GM19238 (cell line): ENCODE measurements around the gene LCN10.
"Not testable (repeated sequence)": the region's sequence is repeated elsewhere in the genome, so short reads cannot be mapped to it uniquely, and the experiment has no call there.

Experiments
- DNase-seq: peaks from one replicate; pipeline ENCODE4 v3.0.0; 2011; ENCODE audit warnings: low spot score; ENCODE audit not compliant: insufficient read length

The LCN10 gene

DNA sequence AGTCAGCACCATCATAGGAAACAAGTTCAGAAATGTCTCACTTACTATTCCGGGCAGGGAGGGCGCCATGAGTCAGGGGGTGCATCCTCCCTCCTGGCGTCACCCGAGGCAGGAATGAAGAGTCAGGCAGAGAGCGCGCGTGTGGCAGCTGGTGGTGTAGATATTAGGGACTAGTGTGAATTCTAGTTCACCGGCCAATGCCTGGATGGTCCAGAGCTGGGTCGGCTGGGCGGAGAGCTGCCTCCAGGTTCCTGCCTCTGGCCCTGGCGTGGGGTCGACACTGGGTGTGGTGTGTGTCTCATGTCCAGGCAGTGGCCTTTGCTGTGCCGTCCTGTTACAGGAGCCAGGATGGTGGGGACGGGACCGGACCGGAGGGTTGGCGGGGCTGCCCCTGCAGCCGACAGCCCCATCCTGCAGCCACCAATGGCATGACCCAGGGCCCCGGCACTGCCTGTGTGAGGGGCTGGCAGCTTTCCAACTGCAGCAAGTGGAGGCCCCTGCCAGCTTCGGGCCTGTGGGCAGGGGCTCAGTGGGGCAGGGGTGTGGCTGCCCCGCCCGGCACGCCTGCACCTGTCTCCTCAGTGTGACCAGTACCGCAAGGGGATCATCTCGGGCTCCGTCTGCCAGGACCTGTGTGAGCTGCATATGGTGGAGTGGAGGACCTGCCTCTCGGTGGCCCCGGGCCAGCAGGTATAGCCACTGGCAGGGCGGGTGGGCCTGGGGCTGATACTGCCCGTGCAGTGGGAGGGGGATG lies 21.2 kb downstream of the LCN10 start:
- no peak for DNase-seq

GRCh38 chr9:136720898-136721338 lies 21.8 kb downstream of the LCN10 start:
- DNase-seq = no peak

DNA sequence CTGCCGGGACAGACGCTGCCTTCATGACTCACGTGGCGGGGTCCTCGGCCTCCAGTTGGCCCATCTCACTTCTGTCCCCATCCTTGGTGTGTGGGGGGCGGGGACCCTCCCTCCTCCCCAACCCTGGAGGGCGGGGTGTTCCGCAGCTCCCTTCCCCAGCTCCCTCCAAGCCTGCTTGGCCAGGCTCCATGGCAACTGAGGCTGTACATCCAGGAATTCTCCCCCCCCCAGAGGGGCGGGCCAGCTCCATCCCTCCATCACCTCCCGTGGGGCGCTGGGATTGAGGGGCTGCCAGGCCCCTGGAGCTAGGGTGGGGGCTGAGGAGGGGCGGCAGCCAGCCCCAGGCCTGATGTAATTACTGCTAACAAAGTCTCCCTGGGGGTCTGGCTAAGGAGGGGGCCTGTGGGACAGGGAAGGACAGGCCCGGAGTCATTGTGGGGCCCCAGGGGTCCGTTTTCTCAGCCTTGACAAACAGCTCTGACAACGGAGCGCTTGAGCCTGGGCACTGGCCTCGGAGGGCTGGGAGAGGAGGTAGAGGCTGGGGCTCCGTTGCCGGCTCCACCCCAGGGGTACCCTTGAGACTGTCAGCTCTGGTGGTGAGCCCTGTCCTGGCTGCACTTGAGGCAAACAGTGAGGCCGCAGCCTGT lies 22.4 kb downstream of the LCN10 start:
- DNase-seq = no peak

DNA sequence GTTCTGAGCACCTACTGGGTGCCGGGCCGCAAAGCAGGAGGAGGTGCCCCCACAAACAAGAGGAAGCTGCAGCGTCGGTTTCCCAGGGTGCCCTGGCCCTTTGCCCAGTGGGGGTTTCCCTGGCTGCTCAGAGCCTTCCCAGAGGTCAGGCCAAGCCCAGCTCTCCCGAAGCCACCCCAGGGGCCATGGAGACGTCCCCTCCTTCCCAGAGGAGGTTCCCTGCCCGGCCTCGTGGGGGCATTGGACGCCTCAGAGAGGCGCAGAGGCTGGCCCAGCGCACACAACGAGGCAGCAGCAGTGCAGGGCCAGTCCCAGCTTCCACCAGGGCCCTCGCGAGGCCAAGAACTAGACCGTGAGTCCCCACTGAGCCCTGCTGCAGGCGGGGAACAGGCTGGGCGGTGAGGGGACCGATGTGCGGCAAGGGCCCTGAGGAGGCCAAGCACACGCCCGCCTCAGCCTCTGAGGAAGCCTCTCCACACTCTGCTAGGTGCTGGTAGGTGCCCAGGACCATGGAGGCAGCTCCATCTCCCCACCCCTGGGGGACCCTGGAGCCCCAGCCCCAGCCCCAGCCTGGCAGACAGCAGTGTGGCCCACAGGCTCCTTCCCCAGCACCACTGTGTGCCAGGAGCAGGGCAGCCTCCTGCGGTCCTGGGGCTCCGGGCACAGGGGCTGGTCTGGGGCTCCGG lies 23.4 kb downstream of the LCN10 start:
- no peak for DNase-seq

DNA sequence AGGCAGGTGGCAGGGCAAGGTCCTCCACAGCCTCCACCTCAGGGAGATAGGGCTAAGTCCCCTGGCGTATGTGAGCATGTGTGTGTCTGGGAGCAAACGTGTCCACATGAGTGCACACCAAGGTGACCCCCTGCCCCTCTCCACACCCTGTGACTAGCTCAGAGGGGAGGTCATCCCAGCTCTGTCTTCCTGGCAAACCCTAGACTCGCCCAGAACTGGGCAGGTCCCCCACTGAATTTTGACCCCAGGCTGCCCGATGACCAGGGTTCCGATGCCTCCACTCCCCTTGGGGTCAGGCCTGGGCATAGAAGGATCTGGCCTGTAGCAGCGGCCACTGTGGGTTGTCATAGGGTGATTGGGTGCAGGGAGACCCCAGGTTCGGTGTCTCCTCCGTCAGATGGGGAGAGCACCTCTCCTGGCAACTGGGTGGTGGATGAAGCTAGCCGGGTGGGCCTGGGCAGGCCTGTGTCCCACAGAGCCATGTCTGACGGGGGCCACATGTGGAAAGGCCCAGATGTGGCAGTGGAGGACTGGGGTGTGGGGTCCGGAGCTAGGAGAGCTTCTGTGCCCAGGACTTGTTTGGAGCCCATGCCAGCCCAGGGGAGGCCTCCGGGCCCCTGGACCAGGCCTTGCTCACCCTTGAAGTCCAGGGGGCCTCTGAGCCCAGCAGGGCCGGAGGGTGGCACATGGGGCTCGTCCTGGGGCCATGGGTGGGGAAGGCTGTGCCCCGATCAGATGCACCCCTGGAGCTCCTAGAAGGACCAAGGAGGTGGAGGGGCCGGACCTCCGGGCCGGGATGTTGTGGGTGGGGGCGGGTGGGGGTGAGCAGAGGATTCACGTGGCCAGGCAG lies 24.2 kb downstream of the LCN10 start:
- no peak for DNase-seq

DNA sequence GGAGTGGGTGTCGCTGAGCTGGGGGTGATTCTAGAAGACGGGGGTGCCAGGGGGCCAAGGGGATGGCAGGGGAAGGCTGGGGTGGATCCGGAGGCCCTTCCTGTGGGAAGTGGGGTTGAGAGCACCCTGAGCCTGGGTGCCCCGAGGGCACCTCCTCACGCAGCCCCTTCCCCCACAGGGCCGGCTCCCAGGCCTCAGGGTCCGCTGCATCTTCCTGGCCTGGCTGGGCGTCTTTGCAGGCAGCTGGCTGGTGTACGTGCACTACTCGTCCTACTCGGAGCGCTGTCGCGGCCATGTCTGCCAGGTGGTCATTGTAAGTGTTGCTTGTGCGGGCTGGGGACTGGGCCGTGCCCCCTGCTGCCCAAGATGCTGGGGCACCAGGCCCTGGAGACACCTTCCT lies 25.3 kb downstream of the LCN10 start:
- no peak for DNase-seq

GRCh38 chr9:136714893-136715274 lies 27.9 kb downstream of the LCN10 start:
- no peak for DNase-seq

DNA sequence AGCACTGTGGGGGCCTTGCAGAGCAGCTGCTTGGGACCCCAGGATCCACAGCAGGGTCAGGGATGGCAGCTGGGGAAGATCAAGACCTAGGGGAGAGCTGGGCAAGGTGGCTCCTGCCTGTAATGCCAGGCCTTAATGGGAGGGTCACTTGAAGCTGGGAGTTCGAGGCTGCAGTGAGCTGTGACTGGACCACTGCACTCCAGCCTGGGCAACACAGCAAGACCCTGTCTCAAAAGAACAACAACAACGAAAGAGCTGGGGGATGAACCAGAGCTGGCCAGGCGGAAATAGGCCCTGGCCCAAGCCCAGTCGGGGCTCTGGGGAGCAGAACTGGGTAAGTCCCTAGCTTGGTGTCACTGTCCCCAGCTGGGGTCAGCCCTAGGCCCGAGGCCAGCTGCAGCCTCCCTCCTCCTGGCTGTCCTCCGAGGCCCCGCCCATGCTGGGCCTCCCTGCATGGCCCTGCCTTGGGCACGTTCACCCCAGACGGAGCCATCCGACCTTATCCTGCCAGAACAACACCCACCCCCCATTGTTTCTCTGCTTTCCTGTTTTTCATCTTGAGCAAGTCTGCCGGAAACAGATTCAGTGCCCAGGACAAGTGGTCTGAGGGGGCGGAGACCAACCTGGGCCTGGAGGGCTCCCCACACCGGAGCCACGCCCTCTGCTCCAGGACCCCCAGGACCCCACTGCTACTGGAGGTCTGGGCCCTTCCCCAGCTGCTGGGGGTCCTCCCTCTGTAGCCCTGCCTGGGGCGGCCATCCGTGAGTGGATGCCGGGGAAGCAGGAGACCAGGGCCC lies 28.4 kb downstream of the LCN10 start:
- DNase-seq = no peak

DNA sequence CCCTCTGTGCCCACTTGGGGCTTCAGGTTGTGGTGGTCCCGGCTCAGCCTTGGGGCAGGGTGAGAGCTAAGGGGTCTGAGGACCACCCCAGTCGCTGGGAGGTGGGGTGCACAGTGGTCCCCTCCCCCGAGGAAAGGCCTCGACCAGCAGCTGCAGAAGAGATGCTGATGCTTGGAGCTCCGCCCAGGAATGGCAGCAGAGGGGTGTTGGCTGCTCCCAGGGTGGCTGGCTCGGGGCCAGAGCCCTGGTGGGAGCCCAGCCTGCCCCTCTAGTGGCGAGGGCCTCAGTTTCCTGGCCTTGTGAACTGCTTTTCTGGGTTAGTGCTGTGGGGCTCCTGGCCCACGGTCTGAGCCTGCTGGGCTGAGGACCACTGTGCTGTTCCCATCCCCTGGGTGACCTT lies 29.2 kb downstream of the LCN10 start:
- no peak for DNase-seq

- DNase-seq = no peak
Measured at GRCh38 chr9:136712690-136713544, 29.8 kb downstream of the LCN10 start.

GRCh38 chr9:136711751-136712689 lies 30.7 kb downstream of the LCN10 start, which contains the start of gene DIPK1B:
Gene DIPK1B (plus strand): TSS chr9:136712572. CDS start chr9:136712666, 94 bp downstream.
- DNase-seq = no peak

GRCh38 chr9:136711219-136711648 lies 31.5 kb downstream of the LCN10 start:
- DNase-seq = not testable (repeated sequence)

GRCh38 chr9:136710543-136710942 lies 32.2 kb downstream of the LCN10 start:
- no peak for DNase-seq

DNA sequence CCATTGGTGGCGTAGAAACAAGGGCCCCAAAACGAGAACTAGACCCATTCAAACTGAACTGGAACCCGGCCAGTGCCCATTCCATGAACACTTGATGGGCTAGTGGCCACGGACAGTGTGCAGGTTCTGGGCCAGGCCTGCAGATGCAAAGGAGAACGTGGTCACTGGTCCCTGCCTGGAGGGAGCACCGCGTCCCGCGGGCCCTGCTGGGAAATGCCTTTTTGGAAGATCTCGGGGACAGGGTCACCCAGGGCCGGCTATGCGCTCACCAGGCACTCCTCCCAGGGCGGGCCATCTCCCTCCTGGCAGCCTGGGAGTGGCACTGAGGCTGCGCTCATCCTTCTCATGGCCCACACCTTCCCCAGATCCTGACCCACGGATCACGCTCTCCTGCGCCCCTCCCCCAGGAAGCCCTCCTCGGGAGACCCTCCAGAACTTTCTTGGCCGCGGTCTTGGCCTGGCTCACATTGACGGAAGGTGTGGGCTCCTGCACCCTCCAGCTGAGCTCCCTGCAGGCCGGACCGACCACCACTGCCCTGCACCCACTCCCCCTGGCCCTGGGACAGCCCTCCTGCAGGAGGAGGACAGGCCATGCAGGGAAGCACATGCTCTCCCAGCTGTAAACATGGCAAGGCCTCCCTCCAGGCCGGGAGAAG lies 33.2 kb downstream of the LCN10 start:
- no peak for DNase-seq

DNA sequence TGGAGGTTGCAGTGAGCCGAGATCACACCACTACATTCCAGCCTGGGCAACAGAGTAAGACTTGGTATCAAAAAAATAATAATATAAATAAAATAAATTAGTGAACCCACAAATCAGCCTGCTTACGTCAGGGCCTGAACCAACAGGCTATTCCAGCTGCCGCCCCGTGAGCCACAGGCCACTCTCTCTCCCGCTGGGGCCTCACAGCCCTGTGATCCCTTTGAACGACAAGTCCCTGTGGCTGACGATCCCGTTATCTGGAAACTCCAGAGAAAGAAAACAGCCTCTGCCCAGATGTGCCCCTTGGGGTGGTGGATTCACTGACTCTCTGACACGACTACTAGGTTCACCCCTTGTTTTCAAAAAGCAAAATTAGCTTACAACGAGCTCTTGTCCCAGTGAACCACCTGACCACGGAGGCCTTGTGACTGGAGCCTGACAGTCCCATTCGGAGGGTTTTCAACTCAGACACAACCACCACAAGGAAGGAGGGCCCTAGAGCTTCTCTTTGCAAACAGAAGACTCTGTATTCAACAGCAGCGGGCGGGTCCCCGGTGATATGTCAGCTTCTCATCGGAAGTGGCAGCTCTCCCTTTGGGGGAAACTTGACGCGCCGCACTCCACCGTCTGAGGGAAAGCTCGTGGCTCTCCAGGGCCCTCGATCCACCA lies 34.8 kb downstream of the LCN10 start:
- no peak for DNase-seq

GRCh38 chr9:136707011-136707410 lies 35.7 kb downstream of the LCN10 start:
- DNase-seq = no peak

DNA sequence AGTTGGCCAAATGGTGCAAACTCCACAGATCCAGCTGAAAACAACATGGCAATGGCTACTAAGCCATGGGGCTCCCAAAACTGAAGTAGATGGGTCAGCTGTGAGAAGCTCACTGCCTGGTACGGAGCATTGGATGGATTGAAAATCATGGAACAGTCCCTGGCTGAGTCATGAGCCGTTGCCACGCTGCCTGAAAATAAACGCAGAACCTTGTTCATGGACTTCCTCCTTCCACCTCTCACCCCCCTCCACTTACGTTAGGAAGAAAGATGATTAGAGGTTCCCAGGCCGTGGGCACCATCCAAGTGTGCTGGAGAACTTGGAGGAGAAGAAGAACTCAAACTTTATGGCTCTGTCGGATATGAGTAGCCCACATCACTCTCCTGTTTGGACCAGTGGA lies 37.2 kb downstream of the LCN10 start:
- no peak for DNase-seq
